HepG2 (cell line): Measurements from ENCODE around the gene INTS15. TPM values are rescaled to one million over a fixed set of nuclear protein-coding genes. Genes with fewer than 3 reads are reported as not detected.

Experiments used
- ATAC-seq: fragments of 200-7000 bp; cut with Tn5 transposase; 3 replicates; pipeline ENCODE4 v1.9.1; 2020; ENCODE audit warnings: mild to moderate bottlenecking, moderate library complexity
- BruUV-seq: library from RNA; stranded (reverse); fragments of 400-500 nt; replicated peaks from 2 replicates; lab custom pipeline; 2021; lab: Mats Ljungman, UMichigan
- CTCF ChIA-PET: fragments of 300-600 bp; formaldehyde crosslinking; extraction: SDS; loops from one replicate; lab custom pipeline; 2021; ENCODE audit warnings: low total read pairs, inconsistent platforms, low intra/inter-chr PET ratio; lab: Yijun Ruan, JAX
- POLR2A ChIA-PET: fragments of 350-600 bp; sonication (Branson Sonifier 250); formaldehyde crosslinking; loops from one replicate; lab custom pipeline; 2020; ENCODE audit warnings: antibody characterized with exemption, inconsistent platforms; lab: Yijun Ruan, JAX
- DNase-seq: peaks from one replicate; pipeline ENCODE4 v3.0.0-alpha.2; 2015; ENCODE audit warnings: low spot score
- FAIRE-seq: peaks from 3 replicates; lab custom pipeline; 2011; peaks lifted over from hg19 to GRCh38; lab: Jason Lieb, UNC
- H2AFZ ChIP-seq: one replicate; pipeline ENCODE4 v1.6.1; 2011; ENCODE audit warnings: low read length, inconsistent platforms
- H3K27ac ChIP-seq: fragments of 300-600 bp; 3 replicates; pipeline ENCODE4 v1.8.0; 2011; ENCODE audit warnings: mixed run types, mild to moderate bottlenecking, mixed read lengths, low read length, inconsistent platforms; ENCODE audit not compliant: insufficient read depth; ENCODE audit errors: extremely low read length
- H3K27me3 ChIP-seq, 2 experiments: fragments of 200-600 bp in 1 of 2; 2 replicates in 1 of 2; 3 replicates in 1 of 2; pipeline versions ENCODE4 v1.6.0 to v1.8.0; 2011; ENCODE audit warnings: low read length in 2 of 2, mild to moderate bottlenecking in 2 of 2, moderate library complexity in 2 of 2, inconsistent platforms in 1 of 2; ENCODE audit not compliant: insufficient read depth in 2 of 2, control insufficient read depth in 1 of 2
- H3K36me3 ChIP-seq, 2 experiments: fragments of 200-600 bp in 1 of 2; replicated peaks in 1 of 2; 2 replicates in 1 of 2; 3 replicates in 1 of 2; pipeline versions ENCODE4 v1.5.1 to v1.8.0; 2011; ENCODE audit warnings: low read length in 2 of 2, inconsistent platforms in 1 of 2; ENCODE audit not compliant: insufficient read depth in 2 of 2, control insufficient read depth in 1 of 2
- H3K4me1 ChIP-seq: 2 replicates; pipeline ENCODE4 v1.5.1; 2012; ENCODE audit warnings: low read length, inconsistent platforms; ENCODE audit not compliant: insufficient read depth
- H3K4me2 ChIP-seq: 2 replicates; pipeline ENCODE4 v1.6.0; 2011; ENCODE audit warnings: low read depth, low read length, inconsistent platforms
- H3K4me3 ChIP-seq, 3 experiments: fragments of 200-600 bp in 1 of 3; sonication (generic), shearing (Covaris generic) in 1 of 3; replicated peaks in 1 of 3; 2 replicates each; pipeline ENCODE4 v1.5.1; 2011 to 2016; ENCODE audit warnings: low read length in 3 of 3, inconsistent platforms in 2 of 3, low read depth in 2 of 3, mild to moderate bottlenecking in 2 of 3, control low read depth in 1 of 3, mixed read lengths in 1 of 3; ENCODE audit not compliant: insufficient read depth in 1 of 3
- H3K79me2 ChIP-seq: one replicate; pipeline ENCODE4 v1.6.1; 2011; ENCODE audit warnings: low read length, inconsistent platforms; ENCODE audit not compliant: insufficient read depth
- H3K9ac ChIP-seq: 2 replicates; pipeline ENCODE4 v1.6.0; 2011; ENCODE audit warnings: mild to moderate bottlenecking, low read depth, low read length, inconsistent platforms; ENCODE audit not compliant: insufficient read depth
- H3K9me3 ChIP-seq: 2 replicates; pipeline ENCODE4 v1.5.1; 2012; ENCODE audit warnings: mild to moderate bottlenecking, low read length
- H4K20me1 ChIP-seq: 2 replicates; pipeline ENCODE4 v1.6.0; 2011; ENCODE audit warnings: inconsistent platforms, mild to moderate bottlenecking, low read length, moderate library complexity; ENCODE audit not compliant: insufficient read depth
- ATF4 ChIP-seq, 2 experiments: fragments of 450-650 bp in 1 of 2; sonication (generic) in 1 of 2; formaldehyde crosslinking; IDR thresholded peaks; 2 replicates each; pipeline versions ENCODE4 v1.5.0 to v1.8.0; 2020 to 2022; ENCODE audit warnings: mild to moderate bottlenecking in 1 of 2, missing genetic modification reagents in 1 of 2
- CTCF ChIP-seq: sonication (generic); formaldehyde crosslinking; IDR thresholded peaks from 2 replicates; pipeline ENCODE4 v1.5.0; 2020; ENCODE audit warnings: mild to moderate bottlenecking, missing genetic modification reagents, moderate library complexity
- ELK4 ChIP-seq: sonication (generic); formaldehyde crosslinking; IDR thresholded peaks from 2 replicates; pipeline ENCODE4 v1.9.0; 2021; ENCODE audit warnings: missing genetic modification reagents, borderline replicate concordance
- ETV5 ChIP-seq: IDR thresholded peaks from 2 replicates; pipeline ENCODE4 v1.6.1; 2018; ENCODE audit warnings: missing biosample characterization, missing genetic modification reagents, inconsistent platforms, borderline replicate concordance
- FOXM1 ChIP-seq: sonication (generic); formaldehyde crosslinking; IDR thresholded peaks from 2 replicates; pipeline ENCODE4 v1.5.0; 2020; ENCODE audit warnings: missing genetic modification reagents
- HDAC1 ChIP-seq: sonication (generic); formaldehyde crosslinking; IDR thresholded peaks from 2 replicates; pipeline ENCODE4 v1.5.1; 2020; ENCODE audit warnings: mild to moderate bottlenecking, missing genetic modification reagents
- MIER3 ChIP-seq: IDR thresholded peaks from 2 replicates; pipeline ENCODE4 v1.6.1; 2016; ENCODE audit warnings: missing compliant biosample characterization, borderline replicate concordance
- SMAD9 ChIP-seq: sonication (generic); formaldehyde crosslinking; IDR thresholded peaks from 2 replicates; pipeline ENCODE4 v1.5.1; 2020; ENCODE audit warnings: mild to moderate bottlenecking, missing genetic modification reagents
- ZNF33B ChIP-seq: sonication (generic); formaldehyde crosslinking; IDR thresholded peaks from 2 replicates; pipeline ENCODE4 v1.5.1; 2020; ENCODE audit warnings: mild to moderate bottlenecking, missing genetic modification reagents
- ZUFSP ChIP-seq: sonication (generic); formaldehyde crosslinking; IDR thresholded peaks from 2 replicates; pipeline ENCODE4 v1.9.0; 2021; ENCODE audit warnings: missing genetic modification reagents, mild to moderate bottlenecking, borderline replicate concordance
- WGBS: methylation state at CpG from one replicate; pipeline ENCODE4 v1.1.6; 2017; ENCODE audit warnings: low lambda C conversion rate; 5-methylcytosine and 5-hydroxymethylcytosine counted together
- in situ Hi-C: cut with HindIII; loops from 2 replicates; pipeline ENCODE4 v1.10.0; 2017; ENCODE audit warnings: low pct_unique_long_range_greater_than_20kb; ENCODE audit not compliant: extremely low pct_ligation_motif_present
- intact Hi-C: fragments of 100-400 bp; cut with micrococcal nuclease; formaldehyde crosslinking; loops from one replicate; pipeline ENCODE4 v1.10.0; 2022; ENCODE audit not compliant: unreplicated experiment
- polyA plus RNA-seq, 8 experiments: library from polyadenylated mRNA; depleted of rRNA in 3 of 8; stranded (reverse) in 7 of 8; unstranded in 1 of 8; fragments of >200 nt; fragmentation: Illumina TruSeq in 4 of 8; extraction: Trizol in 4 of 8; gene quantifications; 2 replicates each; pipeline versions ENCODE4 v1.2.1 to v1.2.3, GENCODE V29; 2011 to 2016; ENCODE audit warnings: low read depth in 4 of 8, missing spikeins in 1 of 8, mixed read lengths in 1 of 8; ENCODE audit not compliant: insufficient read depth in 1 of 8
- total RNA-seq, 5 experiments: library from RNA; depleted of rRNA; stranded (reverse); fragments of >200 nt; fragmentation: Illumina TruSeq; extraction: Trizol; gene quantifications; 2 replicates each; pipeline ENCODE4 v1.2.3, GENCODE V29; 2016; ENCODE audit warnings: low read depth in 1 of 5
- TF ChIP-seq, protein P1 (sequence below): IDR thresholded peaks from 2 replicates; pipeline ENCODE4 v1.4.0; 2020; ENCODE audit warnings: mild to moderate bottlenecking, missing genetic modification reagents

The INTS15 gene
- total and polyA plus RNA-seq, 2 of the 13 experiments (the other 11 are each of a cell fraction or from before 2014, with no cell fraction given): 16.3 to 25.7 TPM

DNA sequence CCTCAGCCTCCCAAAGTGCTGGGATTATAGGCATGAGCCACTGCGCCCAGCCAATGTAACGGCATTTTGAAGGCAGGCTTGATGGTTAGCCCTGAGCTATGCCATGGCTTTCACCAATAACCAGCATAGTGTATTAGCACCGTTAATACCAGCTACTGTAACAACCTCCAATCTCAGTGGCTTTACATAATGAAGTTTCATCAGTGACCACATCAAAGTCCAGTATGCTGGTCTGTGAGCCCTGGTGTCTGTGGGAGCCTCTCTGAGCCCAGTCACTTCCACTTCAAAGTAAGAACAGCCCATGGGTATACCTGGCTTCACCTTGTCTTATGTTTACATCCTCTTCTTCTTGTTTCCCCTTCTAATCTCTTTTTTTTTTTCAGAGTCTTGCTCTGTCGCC, 24.2 kb upstream of the INTS15 start (continued):
- TF ChIP-seq, protein P1, sequence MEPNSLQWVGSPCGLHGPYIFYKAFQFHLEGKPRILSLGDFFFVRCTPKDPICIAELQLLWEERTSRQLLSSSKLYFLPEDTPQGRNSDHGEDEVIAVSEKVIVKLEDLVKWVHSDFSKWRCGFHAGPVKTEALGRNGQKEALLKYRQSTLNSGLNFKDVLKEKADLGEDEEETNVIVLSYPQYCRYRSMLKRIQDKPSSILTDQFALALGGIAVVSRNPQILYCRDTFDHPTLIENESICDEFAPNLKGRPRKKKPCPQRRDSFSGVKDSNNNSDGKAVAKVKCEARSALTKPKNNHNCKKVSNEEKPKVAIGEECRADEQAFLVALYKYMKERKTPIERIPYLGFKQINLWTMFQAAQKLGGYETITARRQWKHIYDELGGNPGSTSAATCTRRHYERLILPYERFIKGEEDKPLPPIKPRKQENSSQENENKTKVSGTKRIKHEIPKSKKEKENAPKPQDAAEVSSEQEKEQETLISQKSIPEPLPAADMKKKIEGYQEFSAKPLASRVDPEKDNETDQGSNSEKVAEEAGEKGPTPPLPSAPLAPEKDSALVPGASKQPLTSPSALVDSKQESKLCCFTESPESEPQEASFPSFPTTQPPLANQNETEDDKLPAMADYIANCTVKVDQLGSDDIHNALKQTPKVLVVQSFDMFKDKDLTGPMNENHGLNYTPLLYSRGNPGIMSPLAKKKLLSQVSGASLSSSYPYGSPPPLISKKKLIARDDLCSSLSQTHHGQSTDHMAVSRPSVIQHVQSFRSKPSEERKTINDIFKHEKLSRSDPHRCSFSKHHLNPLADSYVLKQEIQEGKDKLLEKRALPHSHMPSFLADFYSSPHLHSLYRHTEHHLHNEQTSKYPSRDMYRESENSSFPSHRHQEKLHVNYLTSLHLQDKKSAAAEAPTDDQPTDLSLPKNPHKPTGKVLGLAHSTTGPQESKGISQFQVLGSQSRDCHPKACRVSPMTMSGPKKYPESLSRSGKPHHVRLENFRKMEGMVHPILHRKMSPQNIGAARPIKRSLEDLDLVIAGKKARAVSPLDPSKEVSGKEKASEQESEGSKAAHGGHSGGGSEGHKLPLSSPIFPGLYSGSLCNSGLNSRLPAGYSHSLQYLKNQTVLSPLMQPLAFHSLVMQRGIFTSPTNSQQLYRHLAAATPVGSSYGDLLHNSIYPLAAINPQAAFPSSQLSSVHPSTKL (CRISPR knock-in tag): peak; percentile 28; the same call in 1 of the 2 replicates
- TF ChIP-seq CTCF (CRISPR knock-in tag): no peak

GRCh38 chr7:6567886-6568285, 21.9 kb upstream of the INTS15 start:
- CTCF ChIA-PET: no interaction called here
- POLR2A ChIA-PET: interaction anchor here (1.3 to 1.6 kb wide), 2 partner anchors 7 to 10 kb away, joined by 3 to 4 read pairs; partner anchors contain the start of gene ZDHHC4
- TF ChIP-seq SMAD9 (CRISPR knock-in tag) (no peak), ETV5 (CRISPR knock-in tag) (no peak), FOXM1 (CRISPR knock-in tag) (no peak), ZUFSP (CRISPR knock-in tag) (no peak), ATF4 (CRISPR knock-in tag; IDR thresholded peaks at IDR 0.05) (no peak), HDAC1 (no peak), MIER3 (CRISPR knock-in tag) (no peak), ELK4 (no peak), ZNF33B (CRISPR knock-in tag) (no peak)

More at GRCh38 chr7:6567886-6568285, 21.9 kb upstream of the INTS15 start:
- FAIRE-seq (no peak), ATAC-seq (no peak), DNase-seq (no peak)
- in situ Hi-C loops (no loop called here), intact Hi-C loops (loop anchor here (1.0 kb wide), 1 partner anchor 7 kb away; no protein-coding TSS in a partner anchor)
- H3K27me3 ChIP-seq: no peaks in the 10 kb centered on the region
- H3K4me3 ChIP-seq: no peak overlapping the region
- 56% methylated on average over 3 of the region's 3 CpGs for WGBS
- no TSS peak for BruUV-seq
- H2AFZ ChIP-seq: no peak overlapping the region
- H3K27ac ChIP-seq: no peak overlapping the region
- H3K9ac ChIP-seq: no peak overlapping the region
- no peaks in the 10 kb centered on the region for H3K79me2 ChIP-seq
- H4K20me1 ChIP-seq: no peaks in the 10 kb centered on the region
- no peaks in the 10 kb centered on the region for H3K36me3 ChIP-seq
- H3K4me1 ChIP-seq: peaks cover 66% of the 10 kb centered on the region
- no peaks in the 10 kb centered on the region for H3K9me3 ChIP-seq
- peak overlapping the region; percentile 3; the same call in 1 of the 2 replicates for H3K4me2 ChIP-seq
